HG03045 (cell line): ENCODE results near the gene ROR2.

Source experiments
- ATAC-seq: cut with Tn5 transposase; IDR thresholded peaks from one replicate; pipeline ENCODE4 v1.9.1; 2021; ENCODE audit warnings: mild to moderate bottlenecking, moderate library complexity; ENCODE audit not compliant: unreplicated experiment

Gene ROR2

GRCh38 chr9:91882627-91883026 lies 67.4 kb downstream of the ROR2 start:
- no peak for ATAC-seq

GRCh38 chr9:91880378-91880972 lies 69.6 kb downstream of the ROR2 start:
- no peak for ATAC-seq

GRCh38 chr9:91879231-91879630 lies 70.8 kb downstream of the ROR2 start:
- no peak for ATAC-seq

- no peak for ATAC-seq
These were observed 76.4 kb downstream of the ROR2 start for GRCh38 chr9:91873637-91874051.

GRCh38 chr9:91868732-91869391 lies 81.2 kb downstream of the ROR2 start:
- ATAC-seq: no peak

GRCh38 chr9:91867740-91868139 lies 82.3 kb downstream of the ROR2 start:
- no peak for ATAC-seq

- ATAC-seq: no peak
These were observed 85.0 kb downstream of the ROR2 start for GRCh38 chr9:91865041-91865440.

GRCh38 chr9:91864380-91864779 lies 85.6 kb downstream of the ROR2 start:
- ATAC-seq: no peak

GRCh38 chr9:91863469-91863868 lies 86.6 kb downstream of the ROR2 start:
- ATAC-seq: no peak

- ATAC-seq: no peak
These were observed 91.6 kb downstream of the ROR2 start for GRCh38 chr9:91858213-91859030.

- no peak for ATAC-seq
These were observed 92.5 kb downstream of the ROR2 start for GRCh38 chr9:91857291-91858212.

- no peak for ATAC-seq
These were observed 93.6 kb downstream of the ROR2 start for GRCh38 chr9:91856419-91856818.

- ATAC-seq: no peak
These were observed 94.8 kb downstream of the ROR2 start for GRCh38 chr9:91855196-91855595.

GRCh38 chr9:91852801-91853347 lies 97.2 kb downstream of the ROR2 start:
- ATAC-seq: no peak

GRCh38 chr9:91849694-91850093 lies 100.3 kb downstream of the ROR2 start:
- ATAC-seq: no peak

GRCh38 chr9:91848146-91848545 lies 101.9 kb downstream of the ROR2 start:
- ATAC-seq: no peak

GRCh38 chr9:91847581-91848091 lies 102.4 kb downstream of the ROR2 start:
- ATAC-seq: no peak

- ATAC-seq: no peak
These were observed 104.1 kb downstream of the ROR2 start for GRCh38 chr9:91845879-91846278.

- no peak for ATAC-seq
These were observed 105.2 kb downstream of the ROR2 start for GRCh38 chr9:91844701-91845291.

- ATAC-seq: no peak
These were observed 105.8 kb downstream of the ROR2 start for GRCh38 chr9:91844190-91844589.
